ENCODE measurements around the gene NDUFAF4.

NDUFAF4 gene

DNA sequence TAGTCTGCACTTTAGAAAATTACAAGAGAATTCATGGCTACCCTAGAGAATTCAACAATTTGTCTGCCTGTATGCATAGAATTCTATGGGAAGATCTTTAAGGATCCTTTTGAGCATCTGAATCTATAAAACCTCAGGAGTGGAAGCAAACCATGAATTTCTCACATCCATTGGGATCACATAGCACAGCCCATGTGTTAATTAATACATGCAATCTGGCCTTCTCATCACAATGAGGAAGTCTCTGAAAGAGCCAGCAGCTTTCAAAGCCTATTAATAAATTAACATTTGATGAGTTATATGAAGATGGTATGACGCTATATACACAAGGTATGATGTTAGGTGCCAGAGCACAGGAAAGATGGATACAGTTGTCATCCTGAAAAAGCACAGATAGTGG, 24.7 kb downstream of the NDUFAF4 start:
- Histone ChIP-seq H3K9me3 (ENCODE audit: control insufficient read depth, insufficient read depth, low read depth, low read length) (no peaks in the 10 kb centered on the region), H3K27ac (ENCODE audit: extremely low read depth, low read depth, low read length) (no peak overlapping the region), H3K36me3 (ENCODE audit: control insufficient read depth in 2 of 2, insufficient read depth in 1 of 2, low read length in 2 of 2) (no peaks in the 10 kb centered on the region), H3K4me1 (ENCODE audit: control insufficient read depth, insufficient read depth, low read length) (no peaks in the 10 kb centered on the region), H3K4me3 (ENCODE audit: low read depth, low read length) (no peak overlapping the region)
- TF ChIP-seq ZNF830 (tag by site-specific recombination; IDR thresholded peaks at IDR 0.05; ENCODE audit: low read depth), result no peak
- TF ChIP-seq ZNF335 (tag by site-specific recombination; conservative IDR thresholded peaks at IDR 0.05), result no peak
- TF ChIP-seq ZNF785 (tag by site-specific recombination; IDR thresholded peaks at IDR 0.05), result no peak
- TF ChIP-seq ZNF146 (tag by site-specific recombination; IDR thresholded peaks at IDR 0.05), result no peak
- TF ChIP-seq GLI4 (tag by site-specific recombination; IDR thresholded peaks at IDR 0.05), result no peak
- no peak for TF ChIP-seq ZNF184 (tag by site-specific recombination; IDR thresholded peaks at IDR 0.05)
- no peak for TF ChIP-seq ZFP41 (tag by site-specific recombination; IDR thresholded peaks at IDR 0.05; ENCODE audit: borderline replicate concordance)
- TF ChIP-seq ZNF37A (tag by site-specific recombination; IDR thresholded peaks at IDR 0.05), result no peak
- TF ChIP-seq ZNF112 (tag by site-specific recombination; IDR thresholded peaks at IDR 0.05), result no peak
- no peak for TF ChIP-seq ZNF610 (tag by site-specific recombination; IDR thresholded peaks at IDR 0.05; ENCODE audit: borderline replicate concordance)
- no peak for TF ChIP-seq KLF1 (tag by site-specific recombination; IDR thresholded peaks at IDR 0.05)
- ChIA-PET POLR2A (no interaction called here), CTCF (interaction anchor here (0.6 kb wide), 1 partner anchor 11 kb away, joined by 4 read pairs; no protein-coding TSS in a partner anchor)

DNA sequence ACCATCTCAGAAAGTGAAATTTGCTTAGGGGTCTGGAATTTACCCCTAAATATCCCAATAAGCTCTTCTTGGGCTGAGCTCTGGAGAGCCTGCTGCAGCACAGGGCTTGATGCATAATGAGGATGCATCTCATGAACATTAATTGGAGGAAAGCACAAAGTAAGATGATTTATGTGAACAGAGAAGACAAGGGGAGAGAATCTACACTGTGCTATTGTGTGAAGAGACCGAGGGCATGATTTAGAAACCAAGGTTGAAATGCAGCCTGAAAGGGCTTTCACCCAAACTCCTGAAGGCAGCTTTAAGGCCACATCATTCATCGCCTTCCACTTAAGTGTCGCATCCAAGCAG, 32.7 kb downstream of the NDUFAF4 start:
- POLR2A ChIA-PET, result no interaction called here
- H3K4me3 ChIP-seq (ENCODE audit: low read depth, low read length), result no peak overlapping the region
- H3K4me1 ChIP-seq (ENCODE audit: control insufficient read depth, insufficient read depth, low read length), result no peaks in the 10 kb centered on the region
- H3K36me3 ChIP-seq (ENCODE audit: control insufficient read depth in 2 of 2, insufficient read depth in 1 of 2, low read length in 2 of 2), result no peaks in the 10 kb centered on the region
- CTCF ChIA-PET, result no interaction called here
- H3K27ac ChIP-seq (ENCODE audit: extremely low read depth, low read depth, low read length), result no peak overlapping the region
- H3K9me3 ChIP-seq (ENCODE audit: control insufficient read depth, insufficient read depth, low read depth, low read length), result no peaks in the 10 kb centered on the region
- TF ChIP-seq, protein P1, sequence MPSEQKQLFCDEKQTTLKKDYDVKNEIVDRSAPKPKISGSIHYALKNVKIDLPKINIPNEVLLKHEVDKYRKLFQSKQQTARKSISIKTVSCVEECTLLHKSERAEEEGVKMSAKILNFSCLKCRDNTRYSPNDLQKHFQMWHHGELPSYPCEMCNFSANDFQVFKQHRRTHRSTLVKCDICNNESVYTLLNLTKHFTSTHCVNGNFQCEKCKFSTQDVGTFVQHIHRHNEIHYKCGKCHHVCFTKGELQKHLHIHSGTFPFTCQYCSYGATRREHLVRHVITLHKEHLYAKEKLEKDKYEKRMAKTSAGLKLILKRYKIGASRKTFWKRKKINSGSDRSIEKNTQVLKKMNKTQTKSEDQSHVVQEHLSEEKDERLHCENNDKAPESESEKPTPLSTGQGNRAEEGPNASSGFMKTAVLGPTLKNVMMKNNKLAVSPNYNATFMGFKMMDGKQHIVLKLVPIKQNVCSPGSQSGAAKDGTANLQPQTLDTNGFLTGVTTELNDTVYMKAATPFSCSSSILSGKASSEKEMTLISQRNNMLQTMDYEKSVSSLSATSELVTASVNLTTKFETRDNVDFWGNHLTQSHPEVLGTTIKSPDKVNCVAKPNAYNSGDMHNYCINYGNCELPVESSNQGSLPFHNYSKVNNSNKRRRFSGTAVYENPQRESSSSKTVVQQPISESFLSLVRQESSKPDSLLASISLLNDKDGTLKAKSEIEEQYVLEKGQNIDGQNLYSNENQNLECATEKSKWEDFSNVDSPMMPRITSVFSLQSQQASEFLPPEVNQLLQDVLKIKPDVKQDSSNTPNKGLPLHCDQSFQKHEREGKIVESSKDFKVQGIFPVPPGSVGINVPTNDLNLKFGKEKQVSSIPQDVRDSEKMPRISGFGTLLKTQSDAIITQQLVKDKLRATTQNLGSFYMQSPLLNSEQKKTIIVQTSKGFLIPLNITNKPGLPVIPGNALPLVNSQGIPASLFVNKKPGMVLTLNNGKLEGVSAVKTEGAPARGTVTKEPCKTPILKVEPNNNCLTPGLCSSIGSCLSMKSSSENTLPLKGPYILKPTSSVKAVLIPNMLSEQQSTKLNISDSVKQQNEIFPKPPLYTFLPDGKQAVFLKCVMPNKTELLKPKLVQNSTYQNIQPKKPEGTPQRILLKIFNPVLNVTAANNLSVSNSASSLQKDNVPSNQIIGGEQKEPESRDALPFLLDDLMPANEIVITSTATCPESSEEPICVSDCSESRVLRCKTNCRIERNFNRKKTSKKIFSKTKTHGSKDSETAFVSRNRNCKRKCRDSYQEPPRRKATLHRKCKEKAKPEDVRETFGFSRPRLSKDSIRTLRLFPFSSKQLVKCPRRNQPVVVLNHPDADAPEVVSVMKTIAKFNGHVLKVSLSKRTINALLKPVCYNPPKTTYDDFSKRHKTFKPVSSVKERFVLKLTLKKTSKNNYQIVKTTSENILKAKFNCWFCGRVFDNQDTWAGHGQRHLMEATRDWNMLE (tag by site-specific recombination; conservative IDR thresholded peaks at IDR 0.05; ENCODE audit: low read depth), result no peak
- no peak for TF ChIP-seq ZNF350 (tag by site-specific recombination; IDR thresholded peaks at IDR 0.05)
- no peak for TF ChIP-seq SP2 (tag by site-specific recombination; IDR thresholded peaks at IDR 0.05)
- TF ChIP-seq ZNF174 (tag by site-specific recombination; IDR thresholded peaks at IDR 0.05), result no peak
- TF ChIP-seq ZNF558 (tag by site-specific recombination; IDR thresholded peaks at IDR 0.05), result no peak
- no peak for TF ChIP-seq AEBP2 (tag by site-specific recombination; IDR thresholded peaks at IDR 0.05; ENCODE audit: borderline replicate concordance)
- TF ChIP-seq ZNF544 (tag by site-specific recombination; IDR thresholded peaks at IDR 0.05), result no peak
- TF ChIP-seq ZNF530 (tag by site-specific recombination; IDR thresholded peaks at IDR 0.05; ENCODE audit: low read depth), result no peak
- TF ChIP-seq, protein P2, sequence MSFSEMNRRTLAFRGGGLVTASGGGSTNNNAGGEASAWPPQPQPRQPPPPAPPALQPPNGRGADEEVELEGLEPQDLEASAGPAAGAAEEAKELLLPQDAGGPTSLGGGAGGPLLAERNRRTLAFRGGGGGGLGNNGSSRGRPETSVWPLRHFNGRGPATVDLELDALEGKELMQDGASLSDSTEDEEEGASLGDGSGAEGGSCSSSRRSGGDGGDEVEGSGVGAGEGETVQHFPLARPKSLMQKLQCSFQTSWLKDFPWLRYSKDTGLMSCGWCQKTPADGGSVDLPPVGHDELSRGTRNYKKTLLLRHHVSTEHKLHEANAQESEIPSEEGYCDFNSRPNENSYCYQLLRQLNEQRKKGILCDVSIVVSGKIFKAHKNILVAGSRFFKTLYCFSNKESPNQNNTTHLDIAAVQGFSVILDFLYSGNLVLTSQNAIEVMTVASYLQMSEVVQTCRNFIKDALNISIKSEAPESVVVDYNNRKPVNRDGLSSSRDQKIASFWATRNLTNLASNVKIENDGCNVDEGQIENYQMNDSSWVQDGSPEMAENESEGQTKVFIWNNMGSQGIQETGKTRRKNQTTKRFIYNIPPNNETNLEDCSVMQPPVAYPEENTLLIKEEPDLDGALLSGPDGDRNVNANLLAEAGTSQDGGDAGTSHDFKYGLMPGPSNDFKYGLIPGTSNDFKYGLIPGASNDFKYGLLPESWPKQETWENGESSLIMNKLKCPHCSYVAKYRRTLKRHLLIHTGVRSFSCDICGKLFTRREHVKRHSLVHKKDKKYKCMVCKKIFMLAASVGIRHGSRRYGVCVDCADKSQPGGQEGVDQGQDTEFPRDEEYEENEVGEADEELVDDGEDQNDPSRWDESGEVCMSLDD (tag by site-specific recombination; IDR thresholded peaks at IDR 0.05), result no peak
- no peak for TF ChIP-seq ZNF133 (tag by site-specific recombination; IDR thresholded peaks at IDR 0.05)
- no peak for TF ChIP-seq SALL2 (tag by site-specific recombination; IDR thresholded peaks at IDR 0.05; ENCODE audit: borderline replicate concordance)
- TF ChIP-seq ZIC2 (tag by site-specific recombination; IDR thresholded peaks at IDR 0.05), result no peak
- TF ChIP-seq ZSCAN18 (tag by site-specific recombination; IDR thresholded peaks at IDR 0.05), result no peak
- TF ChIP-seq ZNF398 (tag by site-specific recombination; IDR thresholded peaks at IDR 0.05), result no peak
